Keratinocyte (primary cell): Measurements from ENCODE around the gene CC2D2B. TPM values are rescaled to one million over a fixed set of nuclear protein-coding genes. Genes with fewer than 3 reads are reported as not detected.
"Not testable (repeated sequence)": the region's sequence is repeated elsewhere in the genome, so short reads cannot be mapped to it uniquely, and the experiment has no call there.

Experiments
- DNase-seq: peaks from one replicate; pipeline ENCODE4 v3.0.0-alpha.2; 2011; ENCODE audit warnings: low read depth, missing footprints, low spot score
- FAIRE-seq: peaks from 2 replicates; lab custom pipeline; 2011; peaks lifted over from hg19 to GRCh38; lab: Jason Lieb, UNC
- H2AFZ ChIP-seq: 2 replicates; pipeline ENCODE4 v1.6.0; 2012; ENCODE audit warnings: low read length, control low read depth, inconsistent platforms; ENCODE audit not compliant: control insufficient read depth
- H3K27ac ChIP-seq: 2 replicates; pipeline ENCODE4 v1.5.1; 2011; ENCODE audit warnings: low read length; ENCODE audit not compliant: control insufficient read depth, insufficient read depth
- H3K27me3 ChIP-seq: 3 replicates; pipeline ENCODE4 v1.6.0; 2011; ENCODE audit warnings: low read length; ENCODE audit not compliant: control insufficient read depth, insufficient read depth; ENCODE audit errors: extremely low read depth
- H3K36me3 ChIP-seq, 2 experiments: 2 replicates in 1 of 2; 3 replicates in 1 of 2; pipeline ENCODE4 v1.5.1; 2011; ENCODE audit warnings: low read length in 2 of 2, mild to moderate bottlenecking in 1 of 2; ENCODE audit not compliant: control insufficient read depth in 2 of 2, insufficient read depth in 2 of 2; ENCODE audit errors: extremely low read depth in 1 of 2
- H3K4me1 ChIP-seq: 3 replicates; pipeline ENCODE4 v1.5.1; 2011; ENCODE audit warnings: low read length; ENCODE audit not compliant: control insufficient read depth, insufficient read depth; ENCODE audit errors: extremely low read depth
- H3K4me2 ChIP-seq: 3 replicates; pipeline ENCODE4 v1.6.0; 2011; ENCODE audit warnings: low read depth, low read length; ENCODE audit not compliant: control insufficient read depth, insufficient read depth; ENCODE audit errors: extremely low read depth
- H3K4me3 ChIP-seq, 3 experiments: fragments of 200-600 bp in 1 of 3; sonication (generic) in 1 of 3; 2 replicates in 2 of 3; 3 replicates in 1 of 3; pipeline ENCODE4 v1.5.1; 2011 to 2016; ENCODE audit warnings: low read length in 3 of 3, mild to moderate bottlenecking in 3 of 3, control low read depth in 2 of 3, inconsistent platforms in 1 of 3, low read depth in 1 of 3, mixed read lengths in 1 of 3, mixed run types in 1 of 3, moderate library complexity in 1 of 3; ENCODE audit not compliant: control insufficient read depth in 2 of 3, insufficient read depth in 2 of 3; ENCODE audit errors: extremely low read depth in 1 of 3
- H3K79me2 ChIP-seq: 2 replicates; pipeline ENCODE4 v1.6.0; 2012; ENCODE audit warnings: low read length; ENCODE audit not compliant: control insufficient read depth, insufficient read depth
- H3K9ac ChIP-seq: 3 replicates; pipeline ENCODE4 v1.6.0; 2011; ENCODE audit warnings: low read length; ENCODE audit not compliant: control insufficient read depth, insufficient read depth; ENCODE audit errors: extremely low read depth
- H3K9me1 ChIP-seq: 3 replicates; pipeline ENCODE4 v1.6.0; 2011; ENCODE audit warnings: low read length; ENCODE audit not compliant: control insufficient read depth, insufficient read depth; ENCODE audit errors: extremely low read depth
- H3K9me3 ChIP-seq: 2 replicates; pipeline ENCODE4 v1.5.1; 2012; ENCODE audit warnings: low read depth, low read length; ENCODE audit not compliant: control insufficient read depth
- H4K20me1 ChIP-seq: 3 replicates; pipeline ENCODE4 v1.6.0; 2011; ENCODE audit warnings: low read length; ENCODE audit not compliant: control insufficient read depth, insufficient read depth; ENCODE audit errors: extremely low read depth
- CTCF ChIP-seq, 3 experiments: IDR thresholded peaks in 1 of 3; conservative IDR thresholded peaks in 1 of 3; optimal IDR thresholded peaks in 1 of 3; 2 replicates in 2 of 3; 3 replicates in 1 of 3; pipeline versions ENCODE3 to v1.5.1; 2011; ENCODE audit warnings: low read length in 3 of 3, mild to moderate bottlenecking in 3 of 3, moderate library complexity in 2 of 3, control low read depth in 1 of 3, inconsistent platforms in 1 of 3; ENCODE audit not compliant: insufficient read depth in 2 of 3; ENCODE audit errors: extremely low read depth in 1 of 3
- EZH2 ChIP-seq: IDR thresholded peaks from one replicate; pipeline ENCODE4 v1.6.1; 2012; ENCODE audit warnings: inconsistent platforms, mild to moderate bottlenecking, low read length, moderate library complexity
- dilution Hi-C: fragments of 300-500 bp; cut with MboI; formaldehyde crosslinking; loops from one replicate; pipeline ENCODE4 v1.7.0; 2020; ENCODE audit warnings: low sequenced_read_pairs; ENCODE audit not compliant: extremely low pct_ligation_motif_present
- polyA plus RNA-seq, 5 experiments: library from polyadenylated mRNA; depleted of rRNA in 3 of 5; stranded (reverse) in 3 of 5; stranded (forward) in 1 of 5; unstranded in 1 of 5; fragments of >200 nt; gene quantifications; 1 replicate in 1 of 5; 2 replicates in 3 of 5; 3 replicates in 1 of 5; pipeline versions ENCODE4 v1.2.1 to v1.2.3, GENCODE V29; 2011 to 2012; ENCODE audit warnings: missing spikeins in 2 of 5, low read depth in 1 of 5, low replicate concordance in 1 of 5

CC2D2B gene
- polyA plus RNA-seq, 1 donor (not counting 4 experiments of a cell fraction or from before 2014, with no cell fraction given), result 0.10 TPM

DNA sequence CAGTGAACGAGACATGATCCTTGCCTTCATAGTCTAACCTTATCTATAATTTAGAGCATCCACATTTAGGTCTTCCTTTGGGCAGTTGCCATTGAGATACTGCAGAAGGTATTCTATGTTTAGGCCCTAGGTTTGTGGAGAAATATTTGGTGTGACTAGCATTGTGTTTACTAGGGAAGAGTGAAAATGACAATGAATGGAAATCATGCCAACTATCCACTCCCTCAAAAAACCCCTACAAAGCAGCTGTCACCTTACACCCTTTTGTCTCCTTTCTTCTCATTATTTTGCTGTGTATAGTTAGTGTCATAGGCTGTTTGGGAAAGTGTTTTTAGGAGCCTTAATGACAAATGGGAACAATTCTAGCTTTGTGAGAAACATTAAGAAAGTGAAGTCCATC, 138.8 kb downstream of the CC2D2B start:
- TF ChIP-seq CTCF (optimal IDR thresholded peaks at IDR 0.05 in 1 of 3, IDR thresholded peaks at IDR 0.05 in 1 of 3, conservative IDR thresholded peaks at IDR 0.05 in 1 of 3; ENCODE audit: extremely low read depth in 1 of 3, insufficient read depth in 2 of 3, low read length in 3 of 3), result no peak
- H4K20me1 ChIP-seq, result no peaks in the 10 kb centered on the region
- peaks cover 8% of the 10 kb centered on the region for H3K4me1 ChIP-seq
- H3K36me3 ChIP-seq, result peaks cover 0 to 3% of the 10 kb centered on the region in 2 experiments
- H3K9me3 ChIP-seq, result no peaks in the 10 kb centered on the region
- H3K9me1 ChIP-seq, result no peaks in the 10 kb centered on the region
- dilution Hi-C loops, result no loop called here
- H3K4me3 ChIP-seq, result no peak overlapping the region
- DNase-seq (no peak), FAIRE-seq (no peak)
- no peaks in the 10 kb centered on the region for H3K27me3 ChIP-seq
- no peak overlapping the region for H3K9ac ChIP-seq
- H3K79me2 ChIP-seq, result peaks cover 44% of the 10 kb centered on the region
- no peak overlapping the region for H3K4me2 ChIP-seq
- H2AFZ ChIP-seq, result no peak overlapping the region
- H3K27ac ChIP-seq, result no peak overlapping the region

GRCh38 chr10:96047004-96047649, 139.4 kb downstream of the CC2D2B start:
- TF ChIP-seq EZH2 (no peak), CTCF (optimal IDR thresholded peaks at IDR 0.05 in 1 of 3, IDR thresholded peaks at IDR 0.05 in 1 of 3, conservative IDR thresholded peaks at IDR 0.05 in 1 of 3; ENCODE audit: extremely low read depth in 1 of 3, insufficient read depth in 2 of 3, low read length in 3 of 3) (no peak)
- H3K4me3 ChIP-seq, result no peak overlapping the region
- H4K20me1 ChIP-seq, result no peaks in the 10 kb centered on the region
- dilution Hi-C loops, result no loop called here
- no peak overlapping the region for H3K9ac ChIP-seq
- peaks cover 8% of the 10 kb centered on the region for H3K4me1 ChIP-seq
- DNase-seq (no peak), FAIRE-seq (no peak)
- H3K27ac ChIP-seq, result no peak overlapping the region
- H3K36me3 ChIP-seq, result peaks cover 0 to 3% of the 10 kb centered on the region in 2 experiments
- H3K27me3 ChIP-seq, result no peaks in the 10 kb centered on the region
- no peaks in the 10 kb centered on the region for H3K9me3 ChIP-seq
- H2AFZ ChIP-seq, result no peak overlapping the region
- no peak overlapping the region for H3K4me2 ChIP-seq
- no peaks in the 10 kb centered on the region for H3K9me1 ChIP-seq
- peaks cover 46% of the 10 kb centered on the region for H3K79me2 ChIP-seq

GRCh38 chr10:96047925-96048324, 140.2 kb downstream of the CC2D2B start:
- H3K4me2 ChIP-seq, FAIRE-seq, DNase-seq, H3K9ac ChIP-seq, dilution Hi-C loops, H2AFZ ChIP-seq, H3K9me3 ChIP-seq, H3K27me3 ChIP-seq, H4K20me1 ChIP-seq, H3K4me3 ChIP-seq, H3K4me1 ChIP-seq, H3K36me3 ChIP-seq, H3K9me1 ChIP-seq, H3K27ac ChIP-seq: not testable (repeated sequence)
- peaks cover 52% of the 10 kb centered on the region for H3K79me2 ChIP-seq
